ENCODE data around the gene SPOCK1. TPM values are rescaled to one million over a fixed set of nuclear protein-coding genes. Genes with fewer than 3 reads are reported as not detected.

The SPOCK1 gene
- total RNA-seq, 1 experiment from 2014 or later: 23.9 TPM

- no peak overlapping the region for H2AFZ ChIP-seq
- H3F3A ChIP-seq (ENCODE audit: insufficient read depth, low read depth): no peaks in the 10 kb centered on the region
- H3K4me1 ChIP-seq (replicated peaks; ENCODE audit: insufficient read depth): no peaks in the 10 kb centered on the region
- DNase-seq: no peak
- ChIA-PET CTCF (no interaction called here), POLR2A (ENCODE audit: unreplicated experiment) (no interaction called here)
- H3K9me2 ChIP-seq (ENCODE audit: insufficient read depth): no peaks in the 10 kb centered on the region
- H3K9me3 ChIP-seq (ENCODE audit: insufficient read depth, low read depth): no peaks in the 10 kb centered on the region
- H3K79me2 ChIP-seq (ENCODE audit: low read depth): no peaks in the 10 kb centered on the region
- no peak overlapping the region for H3K4me2 ChIP-seq
- H4K20me1 ChIP-seq (ENCODE audit: insufficient read depth): no peaks in the 10 kb centered on the region
- no peak for TF ChIP-seq CTCF (conservative IDR thresholded peaks at IDR 0.05)
- TF ChIP-seq EZH2 (IDR thresholded peaks at IDR 0.05; ENCODE audit: low read depth): no peak
- H3K27me3 ChIP-seq (ENCODE audit: insufficient read depth, low read depth): no peaks in the 10 kb centered on the region
- intact Hi-C loops (cut with micrococcal nuclease; ENCODE audit: unreplicated experiment): no loop called here
- no peak overlapping the region for H3K27ac ChIP-seq
- H3K36me3 ChIP-seq (ENCODE audit: low read depth): no peaks in the 10 kb centered on the region
- no TSS peak for BruUV-seq (replicated peaks)
- H3K4me3 ChIP-seq: no peak overlapping the region
Measured at GRCh38 chr5:137402436-137403187, 96.5 kb downstream of the SPOCK1 start.

GRCh38 chr5:137401946-137402345 lies 97.2 kb downstream of the SPOCK1 start:
- intact Hi-C loops (cut with micrococcal nuclease; ENCODE audit: unreplicated experiment): no loop called here
- Histone ChIP-seq H3K4me2 (no peak overlapping the region), H3K79me2 (ENCODE audit: low read depth) (no peaks in the 10 kb centered on the region), H3K27me3 (ENCODE audit: insufficient read depth, low read depth) (no peaks in the 10 kb centered on the region), H3K9me2 (ENCODE audit: insufficient read depth) (no peaks in the 10 kb centered on the region), H3F3A (ENCODE audit: insufficient read depth, low read depth) (no peaks in the 10 kb centered on the region), H2AFZ (no peak overlapping the region), H3K4me3 (no peak overlapping the region), H3K36me3 (ENCODE audit: low read depth) (no peaks in the 10 kb centered on the region), H3K9me3 (ENCODE audit: insufficient read depth, low read depth) (no peaks in the 10 kb centered on the region), H3K4me1 (replicated peaks; ENCODE audit: insufficient read depth) (no peaks in the 10 kb centered on the region), H4K20me1 (ENCODE audit: insufficient read depth) (no peaks in the 10 kb centered on the region), H3K27ac (no peak overlapping the region)
- ChIA-PET CTCF (no interaction called here), POLR2A (ENCODE audit: unreplicated experiment) (no interaction called here)
- BruUV-seq (replicated peaks): no TSS peak
- no peak for TF ChIP-seq EZH2 (IDR thresholded peaks at IDR 0.05; ENCODE audit: low read depth)
- TF ChIP-seq CTCF (conservative IDR thresholded peaks at IDR 0.05): no peak
- DNase-seq: no peak

GRCh38 chr5:137400571-137400970 lies 98.6 kb downstream of the SPOCK1 start:
- CTCF ChIA-PET: no interaction called here
- BruUV-seq (replicated peaks): no TSS peak

More at GRCh38 chr5:137400571-137400970, 98.6 kb downstream of the SPOCK1 start:
- H3K27ac ChIP-seq: no peak overlapping the region
- H3K9me3 ChIP-seq (ENCODE audit: insufficient read depth, low read depth): no peaks in the 10 kb centered on the region
- H3F3A ChIP-seq (ENCODE audit: insufficient read depth, low read depth): peaks cover 6% of the 10 kb centered on the region
- DNase-seq: no peak
- H3K9me2 ChIP-seq (ENCODE audit: insufficient read depth): no peaks in the 10 kb centered on the region
- no peak overlapping the region for H3K4me2 ChIP-seq
- intact Hi-C loops (cut with micrococcal nuclease; ENCODE audit: unreplicated experiment): no loop called here
- H3K36me3 ChIP-seq (ENCODE audit: low read depth): no peaks in the 10 kb centered on the region
- no peak for TF ChIP-seq CTCF (conservative IDR thresholded peaks at IDR 0.05)
- no peak for TF ChIP-seq EZH2 (IDR thresholded peaks at IDR 0.05; ENCODE audit: low read depth)
- no peaks in the 10 kb centered on the region for H3K79me2 ChIP-seq (ENCODE audit: low read depth)
- POLR2A ChIA-PET (ENCODE audit: unreplicated experiment): no interaction called here
- H3K27me3 ChIP-seq (ENCODE audit: insufficient read depth, low read depth): no peaks in the 10 kb centered on the region
- H3K4me3 ChIP-seq: no peak overlapping the region
- H2AFZ ChIP-seq: no peak overlapping the region
- peaks cover 8% of the 10 kb centered on the region for H3K4me1 ChIP-seq (replicated peaks; ENCODE audit: insufficient read depth)
- no peaks in the 10 kb centered on the region for H4K20me1 ChIP-seq (ENCODE audit: insufficient read depth)

All from PC-9 (cell line).